ENCODE data around the gene GNG4.
"Not testable (repeated sequence)": the region's sequence is repeated elsewhere in the genome, so short reads cannot be mapped to it uniquely, and the experiment has no call there.

Gene GNG4

GRCh38 chr1:235648954-235649367 lies 623 bp downstream of the GNG4 start:
- no peak for DNase-seq

- DNase-seq: peak; percentile 72
These were observed 1.1 kb downstream of the GNG4 start for GRCh38 chr1:235648407-235648907.

GRCh38 chr1:235647537-235647936 lies 2.0 kb downstream of the GNG4 start:
- DNase-seq: not testable (repeated sequence)

GRCh38 chr1:235646463-235646862 lies 3.1 kb downstream of the GNG4 start:
- DNase-seq: no peak

- DNase-seq: no peak
These were observed 4.8 kb downstream of the GNG4 start for GRCh38 chr1:235644693-235645305.

- DNase-seq: no peak
These were observed 5.5 kb downstream of the GNG4 start for GRCh38 chr1:235643837-235644692.

GRCh38 chr1:235642943-235643371 lies 6.6 kb downstream of the GNG4 start:
- DNase-seq: no peak

- no peak for DNase-seq
These were observed 7.3 kb downstream of the GNG4 start for GRCh38 chr1:235642011-235642942.

- no peak for DNase-seq
These were observed 9.0 kb downstream of the GNG4 start for GRCh38 chr1:235640580-235640979.

GRCh38 chr1:235639226-235640205 lies 10.1 kb downstream of the GNG4 start:
- peak; percentile 60 for DNase-seq

GRCh38 chr1:235638612-235639011 lies 11.0 kb downstream of the GNG4 start:
- not testable (repeated sequence) for DNase-seq

GRCh38 chr1:235637756-235638534 lies 11.6 kb downstream of the GNG4 start:
- no peak for DNase-seq

- no peak for DNase-seq
These were observed 13.5 kb downstream of the GNG4 start for GRCh38 chr1:235635938-235636662.

GRCh38 chr1:235632506-235633401 lies 16.8 kb downstream of the GNG4 start:
- DNase-seq: peak; percentile 75

- no peak for DNase-seq
These were observed 17.8 kb downstream of the GNG4 start for GRCh38 chr1:235631816-235632215.

GRCh38 chr1:235628316-235629005 lies 21.1 kb downstream of the GNG4 start:
- DNase-seq: no peak

GRCh38 chr1:235625831-235626230 lies 23.8 kb downstream of the GNG4 start:
- DNase-seq: no peak

- DNase-seq: no peak
These were observed 24.2 kb downstream of the GNG4 start for GRCh38 chr1:235625340-235625739.

All from NCI-H446 treated with DMSO at 0.1 percent for 48 hours (cell line).